Left lung (tissue), 10 donors: ENCODE results near the gene SCGB1C2. TPM values are rescaled to one million over a fixed set of nuclear protein-coding genes. Genes with fewer than 3 reads are reported as not detected.

Experiments used
- ATAC-seq: fragments of 200-7000 bp; cut with Tn5 transposase; one replicate; pipeline ENCODE4 v1.9.1; 2020; ENCODE audit warnings: moderate library complexity
- DNase-seq, 4 donors: peaks; one replicate each; pipeline ENCODE4 v3.0.0-alpha.2; 2013 to 2020
- H3K27ac ChIP-seq, 2 donors: fragments of 200-600 bp; sonication (generic) in 1 of 2; one replicate each; pipeline versions ENCODE4 v1.5.0 to v1.8.0; 2020 to 2021
- H3K27me3 ChIP-seq, 2 donors: fragments of 200-600 bp; sonication (generic) in 1 of 2; one replicate each; pipeline versions ENCODE4 v1.5.0 to v1.8.0; 2020 to 2021
- H3K36me3 ChIP-seq, 2 donors: fragments of 200-600 bp; sonication (generic) in 1 of 2; one replicate each; pipeline versions ENCODE4 v1.5.0 to v1.8.0; 2020 to 2021
- H3K4me1 ChIP-seq, 2 donors: fragments of 200-600 bp; one replicate each; pipeline ENCODE4 v1.8.0; 2021
- H3K4me3 ChIP-seq, 2 donors: fragments of 200-600 bp; sonication (generic) in 1 of 2; one replicate each; pipeline versions ENCODE4 v1.5.0 to v1.8.0; 2020 to 2021; ENCODE audit warnings: mild to moderate bottlenecking in 1 of 2
- H3K9me3 ChIP-seq, 2 donors: fragments of 200-600 bp; sonication (generic) in 1 of 2; one replicate each; pipeline versions ENCODE4 v1.5.0 to v1.8.0; 2020 to 2021
- CTCF ChIP-seq, 2 donors: fragments of 200-600 bp; sonication (generic) in 1 of 2; IDR thresholded peaks; one replicate each; pipeline versions ENCODE4 v1.5.0 to v1.8.0; 2021; ENCODE audit warnings: antibody characterized with exemption in 2 of 2
- intact Hi-C, 2 donors: fragments of 100-400 bp; cut with DNase I; formaldehyde crosslinking; loops; one replicate each; pipeline versions ENCODE4 v1.11.2 to v1.14.2; 2022
- polyA plus RNA-seq, 6 donors: library from polyadenylated mRNA; unstranded; fragments of 120-200 nt; gene quantifications; one replicate each; pipeline ENCODE4 v1.2.1, GENCODE V29; 2013; ENCODE audit not compliant: insufficient read length in 6 of 6
- total RNA-seq, 2 donors: library from RNA; stranded (reverse); fragmentation: NEBNext Ultra II Directional; extraction: Animal tissue kit (Norgen Biotek cat#: 25700); gene quantifications; one replicate each; pipeline ENCODE4 v1.2.1, GENCODE V29; 2021
- donor health status: DM: no; HTN: yes; CAD: no.
- donor health status: DM: no; HTN: no; CAD: no.

The SCGB1C2 gene
- total and polyA plus RNA-seq, 8 donors, result not detected

GRCh38 chr17:170130-170670 lies 32.8 kb downstream of the SCGB1C2 start:
- intact Hi-C loops, result no loop called here
- no peaks in the 10 kb centered on the region for H3K4me1 ChIP-seq
- no peaks in the 10 kb centered on the region for H3K9me3 ChIP-seq
- no peak for ATAC-seq
- no peak overlapping the region for H3K4me3 ChIP-seq
- TF ChIP-seq CTCF (IDR thresholded peaks at IDR 0.05), result no peak
- no peak overlapping the region for H3K27ac ChIP-seq
- H3K27me3 ChIP-seq, result no peaks in the 10 kb centered on the region
- H3K36me3 ChIP-seq, result no peaks in the 10 kb centered on the region
- peak in 1 of 4 donors; percentile 52 for DNase-seq

- Histone ChIP-seq H3K27me3 (no peaks in the 10 kb centered on the region), H3K4me3 (no peak overlapping the region), H3K36me3 (no peaks in the 10 kb centered on the region), H3K9me3 (no peaks in the 10 kb centered on the region), H3K27ac (no peak overlapping the region), H3K4me1 (no peaks in the 10 kb centered on the region)
- peak in 1 of 4 donors; percentile 34 for DNase-seq
- ATAC-seq, result no peak
- no peak for TF ChIP-seq CTCF (IDR thresholded peaks at IDR 0.05)
- intact Hi-C loops, result no loop called here
Observed at GRCh38 chr17:171871-172270, 34.5 kb downstream of the SCGB1C2 start.

- ATAC-seq (no peak), DNase-seq (peak in 1 of 4 donors; percentile 65)
- no peaks in the 10 kb centered on the region for H3K9me3 ChIP-seq
- intact Hi-C loops, result no loop called here
- H3K4me1 ChIP-seq, result no peaks in the 10 kb centered on the region
- no peak overlapping the region for H3K27ac ChIP-seq
- no peaks in the 10 kb centered on the region for H3K36me3 ChIP-seq
- no peak overlapping the region for H3K4me3 ChIP-seq
- no peak for TF ChIP-seq CTCF (IDR thresholded peaks at IDR 0.05)
- H3K27me3 ChIP-seq, result peaks cover 0 to 4% of the 10 kb centered on the region in 2 donors
Observed at GRCh38 chr17:172401-172800, 35.0 kb downstream of the SCGB1C2 start.

- no peak for TF ChIP-seq CTCF (IDR thresholded peaks at IDR 0.05)
- ATAC-seq (no peak), DNase-seq (peak in 1 of 4 donors; percentile 13)
- H3K9me3 ChIP-seq, result no peaks in the 10 kb centered on the region
- no peaks in the 10 kb centered on the region for H3K36me3 ChIP-seq
- H3K27me3 ChIP-seq, result peaks cover 0 to 13% of the 10 kb centered on the region in 2 donors
- H3K27ac ChIP-seq, result no peak overlapping the region
- H3K4me1 ChIP-seq, result no peaks in the 10 kb centered on the region
- intact Hi-C loops, result no loop called here
- no peak overlapping the region for H3K4me3 ChIP-seq
Observed at GRCh38 chr17:173166-173911, 36.0 kb downstream of the SCGB1C2 start.

GRCh38 chr17:177155-177554 lies 39.8 kb downstream of the SCGB1C2 start:
- Histone ChIP-seq H3K27ac (no peak overlapping the region), H3K36me3 (no peaks in the 10 kb centered on the region), H3K4me1 (peaks cover 0 to 28% of the 10 kb centered on the region in 2 donors), H3K9me3 (no peaks in the 10 kb centered on the region), H3K4me3 (no peak overlapping the region), H3K27me3 (peaks cover 21 to 49% of the 10 kb centered on the region in 2 donors)
- TF ChIP-seq CTCF (IDR thresholded peaks at IDR 0.05), result no peak
- DNase-seq (no peak), ATAC-seq (no peak)
- intact Hi-C loops, result no loop called here
